Measurements from ENCODE around the gene GASK1B. TPM values are rescaled to one million over a fixed set of nuclear protein-coding genes. Genes with fewer than 3 reads are reported as not detected.

The GASK1B gene
- total and polyA plus RNA-seq, 9 donors, result 60.8 to 170 (median 115) TPM

DNA sequence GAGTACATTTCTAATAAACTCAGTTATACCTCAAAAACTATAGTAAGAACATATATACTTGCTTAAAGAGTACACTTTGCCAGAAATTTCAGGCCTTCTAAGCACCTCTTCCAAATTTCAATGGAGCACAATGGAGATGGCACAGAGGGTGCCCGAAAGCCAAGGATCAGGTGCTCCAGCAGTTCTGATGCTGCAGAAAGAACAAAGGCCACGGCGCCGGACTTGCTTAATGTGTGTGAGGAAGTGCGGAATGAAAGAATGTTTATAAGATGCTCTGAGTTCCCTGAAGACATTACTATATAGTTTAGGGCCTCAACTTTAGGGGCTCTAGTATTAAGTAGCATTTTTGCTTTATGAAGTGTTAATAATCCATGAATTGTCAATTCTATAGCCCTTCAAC is 44.3 kb downstream of the GASK1B start:
- no peak overlapping the region for H3K27ac ChIP-seq
- H3K4me3 ChIP-seq, result no peak overlapping the region
- H3K9me3 ChIP-seq, result no peaks in the 10 kb centered on the region
- TF ChIP-seq CTCF (IDR thresholded peaks at IDR 0.05) (no peak), POLR2A (IDR thresholded peaks at IDR 0.05) (no peak), EP300 (IDR thresholded peaks at IDR 0.05) (no peak)
- no peak for DNase-seq
- intact Hi-C loops (cut with DNase I), result no loop called here
- no peaks in the 10 kb centered on the region for H3K36me3 ChIP-seq
- no peaks in the 10 kb centered on the region for H3K4me1 ChIP-seq (ENCODE audit: insufficient read depth)
- no peaks in the 10 kb centered on the region for H3K27me3 ChIP-seq
- WGBS, 3 donors, result 96 to 98% (median 97%) methylated on average over 5 of the region's 5 CpGs

DNA sequence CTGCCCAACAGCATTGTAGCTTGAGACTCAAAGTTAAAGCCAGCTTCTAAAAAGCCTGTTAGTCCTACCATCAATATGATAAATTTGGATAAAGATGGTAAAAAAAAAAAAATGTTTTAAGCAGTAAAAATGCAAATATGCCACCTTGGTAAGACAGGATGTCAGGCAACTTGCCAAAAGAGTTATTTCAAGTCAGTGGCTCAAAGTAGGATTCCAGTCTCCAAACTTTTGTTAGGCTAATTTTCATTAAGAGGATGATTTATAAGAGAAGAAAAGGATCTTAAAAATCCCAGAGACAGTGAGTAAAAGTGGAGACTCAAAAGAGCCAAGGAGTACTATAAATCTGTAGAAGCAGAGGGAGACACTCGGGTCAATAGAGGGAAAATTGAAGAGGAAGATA is 47.5 kb downstream of the GASK1B start:
- H3K9me3 ChIP-seq, result no peaks in the 10 kb centered on the region
- no peaks in the 10 kb centered on the region for H3K4me1 ChIP-seq (ENCODE audit: insufficient read depth)
- WGBS, 3 donors, result 40 to 82% (median 76%) methylated on average over 1 of the region's 1 CpG
- TF ChIP-seq CTCF (IDR thresholded peaks at IDR 0.05), result no peak
- TF ChIP-seq EP300 (IDR thresholded peaks at IDR 0.05), result no peak
- no peak for TF ChIP-seq POLR2A (IDR thresholded peaks at IDR 0.05)
- H3K27ac ChIP-seq, result peak overlapping the region in 1 of 2 donors; percentile 19
- H3K36me3 ChIP-seq, result no peaks in the 10 kb centered on the region
- DNase-seq, result no peak
- H3K4me3 ChIP-seq, result no peak overlapping the region
- intact Hi-C loops (cut with DNase I), result no loop called here
- no peaks in the 10 kb centered on the region for H3K27me3 ChIP-seq

Other genes starting within 250 kb of the GASK1B start
- 10 to 100 TPM in 3 of 7 donors, 1 to 10 TPM in 4; 5.6 to 14.9 (median 9.0) TPM for gene TMEM144, start 37.5 kb upstream of the GASK1B start, total RNA-seq
- gene TMEM144, start 37.5 kb upstream of the GASK1B start, polyA plus RNA-seq, result 1 to 10 TPM; 5.4 to 8.4 TPM

Measured in ovary (tissue), 9 donors.